ENCODE results near the gene GABRP. TPM values are rescaled to one million over a fixed set of nuclear protein-coding genes. Genes with fewer than 3 reads are reported as not detected.

The GABRP gene
- total RNA-seq, 1 experiment from 2014 or later: 1.5 TPM

GRCh38 chr5:170843870-170844269 is 60.3 kb downstream of the GABRP start:
- Mint-ChIP-seq H3K27me3 (ENCODE audit: low read depth) (peaks cover 2% of the 10 kb centered on the region; the same call in 1 of the 2 replicates), H3K27ac (no peak overlapping the region), H3K4me3 (no peak overlapping the region), H3K9me3 (no peaks in the 10 kb centered on the region), H3K36me3 (ENCODE audit: insufficient read depth in 1 of 3, low read depth in 3 of 3) (no peaks in the 10 kb centered on the region; a peak in 1 of 7 replicates), H3K4me1 (no peaks in the 10 kb centered on the region)
- Histone ChIP-seq H3K23ac (ENCODE audit: insufficient read length, low read depth, low read length) (no peak overlapping the region), H4K8ac (replicated peaks; ENCODE audit: insufficient read length, low read depth, low read length) (no peak overlapping the region), H2BK20ac (ENCODE audit: low read depth, low read length, poor library complexity, severe bottlenecking) (no peak overlapping the region), H3K79me2 (ENCODE audit: insufficient read depth, low read length) (no peaks in the 10 kb centered on the region), H3K23me2 (ENCODE audit: insufficient read length, low read depth, low read length, poor library complexity, severe bottlenecking) (no peaks in the 10 kb centered on the region), H4K5ac (ENCODE audit: insufficient read length, low read depth, low read length) (no peak overlapping the region), H3K9me3 (ENCODE audit: control insufficient read depth, low read depth, low read length) (no peaks in the 10 kb centered on the region), H2AK5ac (ENCODE audit: insufficient read length, low read length) (no peak overlapping the region), H3K56ac (ENCODE audit: insufficient read length, low read depth, low read length) (no peak overlapping the region), H2BK12ac (ENCODE audit: insufficient read length, low read depth, low read length) (no peak overlapping the region), H2BK5ac (ENCODE audit: insufficient read length, low read length) (no peak overlapping the region), H4K20me1 (ENCODE audit: control insufficient read depth, insufficient read depth, insufficient read length) (no peaks in the 10 kb centered on the region), H3K4ac (ENCODE audit: low read depth, low read length) (no peak overlapping the region), H3K9ac (ENCODE audit: extremely low read depth, insufficient read length, low read length) (no peak overlapping the region), H3K79me1 (ENCODE audit: insufficient read depth, low read depth, low read length, poor library complexity, severe bottlenecking) (no peaks in the 10 kb centered on the region), H3K4me2 (ENCODE audit: insufficient read depth, insufficient read length, low read length) (no peak overlapping the region), H2BK120ac (ENCODE audit: low read depth, low read length, poor library complexity, severe bottlenecking) (no peak overlapping the region), H3T11ph (ENCODE audit: low read length) (no peak overlapping the region), H3K27me3 (ENCODE audit: insufficient read depth, low read length) (no peaks in the 10 kb centered on the region), H2AFZ (ENCODE audit: low read length) (no peak overlapping the region), H2BK15ac (ENCODE audit: low read depth, low read length) (no peak overlapping the region), H3K18ac (ENCODE audit: insufficient read length, low read depth, low read length) (no peak overlapping the region), H3K4me1 (ENCODE audit: insufficient read depth, low read length) (no peaks in the 10 kb centered on the region), H3K14ac (ENCODE audit: insufficient read depth, low read length) (no peak overlapping the region), H3K27ac (ENCODE audit: insufficient read length, low read depth, low read length) (no peak overlapping the region), H4K91ac (ENCODE audit: insufficient read length, low read depth, low read length) (no peak overlapping the region)
- TF ChIP-seq, protein P1, sequence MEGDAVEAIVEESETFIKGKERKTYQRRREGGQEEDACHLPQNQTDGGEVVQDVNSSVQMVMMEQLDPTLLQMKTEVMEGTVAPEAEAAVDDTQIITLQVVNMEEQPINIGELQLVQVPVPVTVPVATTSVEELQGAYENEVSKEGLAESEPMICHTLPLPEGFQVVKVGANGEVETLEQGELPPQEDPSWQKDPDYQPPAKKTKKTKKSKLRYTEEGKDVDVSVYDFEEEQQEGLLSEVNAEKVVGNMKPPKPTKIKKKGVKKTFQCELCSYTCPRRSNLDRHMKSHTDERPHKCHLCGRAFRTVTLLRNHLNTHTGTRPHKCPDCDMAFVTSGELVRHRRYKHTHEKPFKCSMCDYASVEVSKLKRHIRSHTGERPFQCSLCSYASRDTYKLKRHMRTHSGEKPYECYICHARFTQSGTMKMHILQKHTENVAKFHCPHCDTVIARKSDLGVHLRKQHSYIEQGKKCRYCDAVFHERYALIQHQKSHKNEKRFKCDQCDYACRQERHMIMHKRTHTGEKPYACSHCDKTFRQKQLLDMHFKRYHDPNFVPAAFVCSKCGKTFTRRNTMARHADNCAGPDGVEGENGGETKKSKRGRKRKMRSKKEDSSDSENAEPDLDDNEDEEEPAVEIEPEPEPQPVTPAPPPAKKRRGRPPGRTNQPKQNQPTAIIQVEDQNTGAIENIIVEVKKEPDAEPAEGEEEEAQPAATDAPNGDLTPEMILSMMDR (conservative IDR thresholded peaks at IDR 0.05): no peak
- WGBS (ENCODE audit: extremely low coverage, insufficient read length, low lambda C conversion rate): no CpG with 5 or more reads among the region's 2 CpGs
- DNase-seq: no peak
